ENCODE results near the gene AOAH. TPM values are rescaled to one million over a fixed set of nuclear protein-coding genes. Genes with fewer than 3 reads are reported as not detected.
"Not testable (repeated sequence)": the region's sequence is repeated elsewhere in the genome, so short reads cannot be mapped to it uniquely, and the experiment has no call there.

AOAH gene
- polyA plus RNA-seq, 6 donors from 2014 or later = 1.8 to 4.4 (median 2.3) TPM

GRCh38 chr7:36491317-36491716 is 233.0 kb downstream of the AOAH start:
- Mint-ChIP-seq H3K27ac (no peak overlapping the region), H3K4me1 (no peaks in the 10 kb centered on the region)
- ATAC-seq (ENCODE audit: low read depth in 2 of 2) = no peak

GRCh38 chr7:36490419-36490830 is 233.9 kb downstream of the AOAH start:
- Mint-ChIP-seq H3K9me3 (peaks cover 0 to 3% (median 0%) of the 10 kb centered on the region in 7 donors), H3K4me1 (no peaks in the 10 kb centered on the region), H3K27ac (no peak overlapping the region), H3K36me3 (no peaks in the 10 kb centered on the region), H3K4me3 (no peak overlapping the region), H3K27me3 (peaks cover 0 to 7% (median 0%) of the 10 kb centered on the region in 3 donors)
- no peak for DNase-seq
- no peak for ATAC-seq (ENCODE audit: low read depth in 2 of 2)

More at GRCh38 chr7:36491317-36491716, 233.0 kb downstream of the AOAH start:
- no peak for DNase-seq
- no peak overlapping the region for H3K4me3 Mint-ChIP-seq
- H3K27me3 Mint-ChIP-seq = peaks cover 0 to 6% (median 3%) of the 10 kb centered on the region in 3 donors
- peaks cover 0 to 3% (median 0%) of the 10 kb centered on the region in 7 donors for H3K9me3 Mint-ChIP-seq
- H3K36me3 Mint-ChIP-seq = no peaks in the 10 kb centered on the region

- H3K4me3 Mint-ChIP-seq; H3K36me3 Mint-ChIP-seq; H3K27me3 Mint-ChIP-seq; H3K9me3 Mint-ChIP-seq; H3K4me1 Mint-ChIP-seq; ATAC-seq (ENCODE audit: low read depth in 2 of 2); DNase-seq: not testable (repeated sequence)
- H3K27ac Mint-ChIP-seq = peak overlapping the region in 2 of 6 donors; percentile 43 to 54
These were observed 235.6 kb downstream of the AOAH start for GRCh38 chr7:36488672-36489071.

- no peaks in the 10 kb centered on the region for H3K4me1 Mint-ChIP-seq
- ATAC-seq (ENCODE audit: low read depth in 2 of 2) (no peak), DNase-seq (no peak)
- no peak overlapping the region for H3K27ac Mint-ChIP-seq
- no peak overlapping the region for H3K4me3 Mint-ChIP-seq
- H3K27me3 Mint-ChIP-seq = peaks cover 0 to 7% (median 0%) of the 10 kb centered on the region in 3 donors
- H3K36me3 Mint-ChIP-seq = no peaks in the 10 kb centered on the region
- H3K9me3 Mint-ChIP-seq = peaks cover 0 to 3% (median 0%) of the 10 kb centered on the region in 7 donors
These were observed 236.4 kb downstream of the AOAH start for GRCh38 chr7:36487756-36488336.

- H3K36me3 Mint-ChIP-seq = no peaks in the 10 kb centered on the region
- peaks cover 0 to 7% (median 0%) of the 10 kb centered on the region in 3 donors for H3K27me3 Mint-ChIP-seq
- ATAC-seq (ENCODE audit: low read depth in 2 of 2) (no peak), DNase-seq (no peak)
- H3K4me1 Mint-ChIP-seq = no peaks in the 10 kb centered on the region
- H3K4me3 Mint-ChIP-seq = no peak overlapping the region
- peaks cover 0 to 5% (median 1%) of the 10 kb centered on the region in 7 donors for H3K9me3 Mint-ChIP-seq
- no peak overlapping the region for H3K27ac Mint-ChIP-seq
These were observed 238.0 kb downstream of the AOAH start for GRCh38 chr7:36486336-36486735.

GRCh38 chr7:36484265-36484664 is 240.0 kb downstream of the AOAH start:
- no peaks in the 10 kb centered on the region for H3K4me1 Mint-ChIP-seq
- peak overlapping the region in 2 of 6 donors; percentile 5 to 22 for H3K27ac Mint-ChIP-seq
- ATAC-seq (ENCODE audit: low read depth in 2 of 2) (no peak), DNase-seq (no peak)
- H3K36me3 Mint-ChIP-seq = peaks cover 0 to 7% of the 10 kb centered on the region in 2 donors
- peaks cover 0 to 23% (median 7%) of the 10 kb centered on the region in 7 donors for H3K9me3 Mint-ChIP-seq
- peak overlapping the region in 1 of 8 donors; percentile 9 for H3K4me3 Mint-ChIP-seq
- H3K27me3 Mint-ChIP-seq = peaks cover 0 to 7% (median 0%) of the 10 kb centered on the region in 3 donors

GRCh38 chr7:36483853-36484252 is 240.4 kb downstream of the AOAH start:
- H3K36me3 Mint-ChIP-seq; DNase-seq; H3K27me3 Mint-ChIP-seq; H3K4me3 Mint-ChIP-seq; ATAC-seq (ENCODE audit: low read depth in 2 of 2); H3K4me1 Mint-ChIP-seq: not testable (repeated sequence)
- Mint-ChIP-seq H3K27ac (peak overlapping the region in 1 of 6 donors; percentile 5), H3K9me3 (peaks cover 0 to 27% (median 9%) of the 10 kb centered on the region in 7 donors)

GRCh38 chr7:36478745-36479144 is 245.5 kb downstream of the AOAH start:
- no peak overlapping the region for H3K4me3 Mint-ChIP-seq
- DNase-seq (no peak), ATAC-seq (ENCODE audit: low read depth in 2 of 2) (no peak)
- H3K9me3 Mint-ChIP-seq = peaks cover 0 to 28% (median 8%) of the 10 kb centered on the region in 7 donors
- H3K4me1 Mint-ChIP-seq = no peaks in the 10 kb centered on the region
- H3K36me3 Mint-ChIP-seq = peaks cover 0 to 7% of the 10 kb centered on the region in 2 donors
- no peaks in the 10 kb centered on the region for H3K27me3 Mint-ChIP-seq
- H3K27ac Mint-ChIP-seq = no peak overlapping the region

GRCh38 chr7:36475381-36475780 is 248.9 kb downstream of the AOAH start:
- H3K4me1 Mint-ChIP-seq = no peaks in the 10 kb centered on the region
- ATAC-seq (ENCODE audit: low read depth in 2 of 2) (no peak), DNase-seq (no peak)
- peaks cover 0 to 16% (median 8%) of the 10 kb centered on the region in 7 donors for H3K9me3 Mint-ChIP-seq
- no peak overlapping the region for H3K4me3 Mint-ChIP-seq
- no peaks in the 10 kb centered on the region for H3K27me3 Mint-ChIP-seq
- H3K36me3 Mint-ChIP-seq = peaks cover 0 to 7% of the 10 kb centered on the region in 2 donors
- H3K27ac Mint-ChIP-seq = no peak overlapping the region

GRCh38 chr7:36475011-36475342 is 249.3 kb downstream of the AOAH start:
- no peaks in the 10 kb centered on the region for H3K4me1 Mint-ChIP-seq
- no peak overlapping the region for H3K4me3 Mint-ChIP-seq
- no peak for DNase-seq
- H3K27me3 Mint-ChIP-seq = no peaks in the 10 kb centered on the region
- H3K9me3 Mint-ChIP-seq = peaks cover 0 to 12% (median 8%) of the 10 kb centered on the region in 7 donors
- peaks cover 0 to 6% of the 10 kb centered on the region in 2 donors for H3K36me3 Mint-ChIP-seq
- no peak overlapping the region for H3K27ac Mint-ChIP-seq
- no peak for ATAC-seq (ENCODE audit: low read depth in 2 of 2)

- Mint-ChIP-seq H3K27ac (no peak overlapping the region), H3K27me3 (no peaks in the 10 kb centered on the region)
- no peak for ATAC-seq (ENCODE audit: low read depth in 2 of 2)
These were observed 249.8 kb downstream of the AOAH start for GRCh38 chr7:36474283-36475010.

GRCh38 chr7:36473454-36474282 is 250.6 kb downstream of the AOAH start:
- Mint-ChIP-seq H3K4me3 (no peak overlapping the region), H3K4me1 (no peaks in the 10 kb centered on the region), H3K27me3 (no peaks in the 10 kb centered on the region), H3K36me3 (no peaks in the 10 kb centered on the region), H3K27ac (no peak overlapping the region), H3K9me3 (peaks cover 0 to 3% (median 0%) of the 10 kb centered on the region in 7 donors)
- DNase-seq (no peak), ATAC-seq (ENCODE audit: low read depth in 2 of 2) (no peak)

More at GRCh38 chr7:36474283-36475010, 249.8 kb downstream of the AOAH start:
- Mint-ChIP-seq H3K4me3 (no peak overlapping the region), H3K9me3 (peaks cover 0 to 7% (median 4%) of the 10 kb centered on the region in 7 donors), H3K4me1 (no peaks in the 10 kb centered on the region), H3K36me3 (peaks cover 0 to under 1% of the 10 kb centered on the region in 2 donors)
- DNase-seq = no peak

GRCh38 chr7:36472141-36472729 is 252.1 kb downstream of the AOAH start:
- no peaks in the 10 kb centered on the region for H3K36me3 Mint-ChIP-seq
- no peak overlapping the region for H3K4me3 Mint-ChIP-seq
- ATAC-seq (ENCODE audit: low read depth in 2 of 2) (no peak), DNase-seq (no peak)
- H3K27ac Mint-ChIP-seq = no peak overlapping the region
- peaks cover 0 to 3% (median 0%) of the 10 kb centered on the region in 3 donors for H3K27me3 Mint-ChIP-seq
- no peaks in the 10 kb centered on the region for H3K4me1 Mint-ChIP-seq
- H3K9me3 Mint-ChIP-seq = peaks cover 0 to 3% (median 0%) of the 10 kb centered on the region in 7 donors
